Chondrocyte (in vitro differentiated cells): Measurements from ENCODE around the gene SNCAIP. TPM values are rescaled to one million over a fixed set of nuclear protein-coding genes. Genes with fewer than 3 reads are reported as not detected.

ENCODE experiments used
- DNase-seq: peaks from one replicate; pipeline ENCODE4 v3.0.0; 2021; ENCODE audit warnings: mixed read lengths, low spot score
- H3K27ac Mint-ChIP-seq: one replicate; pipeline ENCODE4 v1.8.0; 2021; ENCODE audit warnings: mild to moderate bottlenecking, moderate library complexity, mixed read lengths; ENCODE audit not compliant: unreplicated experiment
- H3K27me3 Mint-ChIP-seq: 2 replicates; pipeline ENCODE4 v1.8.0; 2021; ENCODE audit warnings: low read depth, mixed read lengths
- H3K36me3 Mint-ChIP-seq: 2 replicates; pipeline ENCODE4 v1.8.0; 2021; ENCODE audit warnings: low read depth, mixed read lengths
- H3K4me1 Mint-ChIP-seq: 2 replicates; pipeline ENCODE4 v1.8.0; 2021; ENCODE audit warnings: low read depth, mild to moderate bottlenecking, mixed read lengths
- H3K4me3 Mint-ChIP-seq: one replicate; pipeline ENCODE4 v1.8.0; 2021; ENCODE audit warnings: mild to moderate bottlenecking, moderate library complexity, mixed read lengths; ENCODE audit not compliant: unreplicated experiment
- H3K9me3 Mint-ChIP-seq: 2 replicates; pipeline ENCODE4 v1.8.0; 2021; ENCODE audit warnings: low read depth, mixed read lengths
- CTCF ChIP-seq: fragments of 200-600 bp; sonication (generic); IDR thresholded peaks from 2 replicates; pipeline ENCODE4 v1.5.0; 2021; ENCODE audit warnings: antibody characterized with exemption, mild to moderate bottlenecking, moderate library complexity
- total RNA-seq: library from RNA; stranded (reverse); gene quantifications from 3 replicates; pipeline ENCODE4 v1.2.1, GENCODE V29; 2021

SNCAIP gene
- total RNA-seq, 1 donor from 2014 or later: 1.2 TPM

GRCh38 chr5:122295138-122295537 lies 16.9 kb upstream of the SNCAIP start:
- peak; percentile 60 for TF ChIP-seq CTCF
- H3K4me1 Mint-ChIP-seq: peaks cover 10% of the 10 kb centered on the region
- no peak overlapping the region for H3K4me3 Mint-ChIP-seq
- no peak for DNase-seq
- H3K9me3 Mint-ChIP-seq: peaks cover 6% of the 10 kb centered on the region
- H3K27me3 Mint-ChIP-seq: peaks cover under 1% of the 10 kb centered on the region
- peaks cover 2% of the 10 kb centered on the region for H3K36me3 Mint-ChIP-seq
- no peak overlapping the region for H3K27ac Mint-ChIP-seq

GRCh38 chr5:122296871-122297270 lies 15.2 kb upstream of the SNCAIP start:
- H3K9me3 Mint-ChIP-seq: peaks cover 6% of the 10 kb centered on the region
- peaks cover 2% of the 10 kb centered on the region for H3K36me3 Mint-ChIP-seq
- no peak overlapping the region for H3K4me3 Mint-ChIP-seq
- TF ChIP-seq CTCF: no peak
- no peak overlapping the region for H3K27ac Mint-ChIP-seq
- no peak for DNase-seq
- H3K27me3 Mint-ChIP-seq: peaks cover 10% of the 10 kb centered on the region
- peaks cover 9% of the 10 kb centered on the region for H3K4me1 Mint-ChIP-seq

DNA sequence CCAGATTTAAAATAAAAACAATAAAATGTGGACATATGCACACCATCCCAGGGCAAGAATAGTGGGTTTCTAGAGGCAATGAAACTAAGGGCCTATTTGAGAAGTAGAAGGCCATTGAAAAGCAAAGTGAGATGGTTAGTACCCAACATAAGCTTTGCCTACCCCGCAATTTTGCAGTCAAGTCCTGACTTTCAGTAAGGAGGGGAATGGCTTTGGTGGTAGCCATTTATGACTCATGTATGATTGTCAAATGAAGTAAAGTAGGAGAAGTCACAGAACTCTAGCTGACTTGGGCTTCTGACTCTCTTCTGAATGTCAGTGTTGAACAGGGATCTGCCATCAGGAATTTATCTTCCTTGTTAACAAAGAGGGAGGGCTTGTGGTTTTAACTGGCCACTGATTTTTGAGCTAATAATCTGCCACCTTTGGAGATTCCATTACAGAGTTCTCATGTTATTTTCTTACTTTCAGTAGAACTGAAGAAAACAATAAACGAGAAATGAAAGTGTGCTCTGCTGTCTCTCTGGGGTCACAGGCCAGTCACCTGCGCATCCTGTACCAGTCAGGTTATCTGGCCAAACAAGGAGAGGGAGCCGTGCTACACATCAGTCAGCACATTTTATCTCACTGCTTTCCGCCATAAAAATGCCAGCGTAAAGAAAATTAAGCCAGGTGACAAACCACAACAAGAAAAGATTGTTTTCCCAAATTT lies 14.3 kb upstream of the SNCAIP start:
- H3K36me3 Mint-ChIP-seq: peaks cover 2% of the 10 kb centered on the region
- no peak overlapping the region for H3K4me3 Mint-ChIP-seq
- H3K27me3 Mint-ChIP-seq: peaks cover 10% of the 10 kb centered on the region
- peaks cover 6% of the 10 kb centered on the region for H3K9me3 Mint-ChIP-seq
- peaks cover under 1% of the 10 kb centered on the region for H3K4me1 Mint-ChIP-seq
- TF ChIP-seq CTCF: no peak
- H3K27ac Mint-ChIP-seq: no peak overlapping the region
- no peak for DNase-seq

DNA sequence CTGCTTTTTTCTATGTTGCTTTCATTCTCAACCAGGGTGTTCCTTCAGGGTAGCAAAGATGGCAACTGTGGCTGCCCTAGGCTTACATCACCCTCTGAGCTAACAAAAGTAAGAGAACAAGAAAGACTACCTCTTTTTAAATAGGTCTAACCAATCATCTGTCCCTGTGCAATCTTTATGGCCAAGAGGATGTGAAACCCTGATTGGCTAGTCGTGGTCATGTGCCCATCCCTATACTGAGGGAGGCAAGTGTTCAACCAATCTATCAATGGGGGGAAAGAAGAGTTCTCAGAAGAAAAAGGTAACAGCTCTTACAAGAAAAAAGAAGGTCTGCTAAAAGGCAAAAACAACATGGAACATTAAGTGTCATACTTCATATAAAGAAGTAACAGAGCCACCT lies 11.7 kb upstream of the SNCAIP start:
- no peak for DNase-seq
- Mint-ChIP-seq H3K36me3 (no peaks in the 10 kb centered on the region), H3K9me3 (no peaks in the 10 kb centered on the region), H3K4me1 (no peaks in the 10 kb centered on the region), H3K4me3 (no peak overlapping the region), H3K27me3 (peaks cover 15% of the 10 kb centered on the region), H3K27ac (no peak overlapping the region)
- TF ChIP-seq CTCF: no peak

- Mint-ChIP-seq H3K9me3 (no peaks in the 10 kb centered on the region), H3K36me3 (no peaks in the 10 kb centered on the region), H3K4me1 (no peaks in the 10 kb centered on the region), H3K4me3 (no peak overlapping the region), H3K27ac (no peak overlapping the region), H3K27me3 (peaks cover 15% of the 10 kb centered on the region)
- no peak for DNase-seq
- no peak for TF ChIP-seq CTCF
These were observed 11.0 kb upstream of the SNCAIP start for GRCh38 chr5:122301016-122301415.
